Activated T-helper 9 cell treated with anti-CD3 and anti-CD28 coated beads, Interleukin-2, amount 50 U/mL, for 16 hours (primary cell): ENCODE data around the gene ABCA13.

Source experiments
- DNase-seq: peaks from one replicate; pipeline ENCODE4 v3.0.0-alpha.2; 2020; ENCODE audit warnings: low read depth

The ABCA13 gene

GRCh38 chr7:48300301-48300700, 129.0 kb downstream of the ABCA13 start:
- DNase-seq, result no peak

GRCh38 chr7:48301201-48301600, 129.9 kb downstream of the ABCA13 start:
- no peak for DNase-seq

- no peak for DNase-seq
Observed at GRCh38 chr7:48304641-48305040, 133.4 kb downstream of the ABCA13 start.

GRCh38 chr7:48305661-48306060, 134.4 kb downstream of the ABCA13 start:
- no peak for DNase-seq

GRCh38 chr7:48307041-48307714, 135.9 kb downstream of the ABCA13 start:
- DNase-seq, result no peak

- no peak for DNase-seq
Observed at GRCh38 chr7:48309720-48310119, 138.5 kb downstream of the ABCA13 start.

GRCh38 chr7:48311464-48312100, 140.3 kb downstream of the ABCA13 start:
- no peak for DNase-seq

GRCh38 chr7:48312151-48312550, 140.9 kb downstream of the ABCA13 start:
- no peak for DNase-seq

- no peak for DNase-seq
Observed at GRCh38 chr7:48316768-48317167, 145.5 kb downstream of the ABCA13 start.

GRCh38 chr7:48317360-48317759, 146.1 kb downstream of the ABCA13 start:
- no peak for DNase-seq

- DNase-seq, result no peak
Observed at GRCh38 chr7:48321319-48322010, 150.2 kb downstream of the ABCA13 start.

GRCh38 chr7:48337012-48337621, 165.9 kb downstream of the ABCA13 start:
- DNase-seq, result no peak

- no peak for DNase-seq
Observed at GRCh38 chr7:48337781-48338180, 166.5 kb downstream of the ABCA13 start.

GRCh38 chr7:48347230-48347825, 176.1 kb downstream of the ABCA13 start:
- no peak for DNase-seq

- no peak for DNase-seq
Observed at GRCh38 chr7:48350515-48350914, 179.3 kb downstream of the ABCA13 start.

- no peak for DNase-seq
Observed at GRCh38 chr7:48351900-48352299, 180.6 kb downstream of the ABCA13 start.

- no peak for DNase-seq
Observed at GRCh38 chr7:48355346-48355745, 184.1 kb downstream of the ABCA13 start.

- no peak for DNase-seq
Observed at GRCh38 chr7:48360574-48360973, 189.3 kb downstream of the ABCA13 start.

- DNase-seq, result no peak
Observed at GRCh38 chr7:48363174-48363573, 191.9 kb downstream of the ABCA13 start.

GRCh38 chr7:48365010-48365409, 193.8 kb downstream of the ABCA13 start:
- DNase-seq, result no peak

GRCh38 chr7:48366096-48366495, 194.8 kb downstream of the ABCA13 start:
- DNase-seq, result no peak

- no peak for DNase-seq
Observed at GRCh38 chr7:48376263-48376662, 205.0 kb downstream of the ABCA13 start.

- DNase-seq, result no peak
Observed at GRCh38 chr7:48380921-48381320, 209.7 kb downstream of the ABCA13 start.
